Fibroblast of the aortic adventitia (primary cell): ENCODE measurements around the gene ZNF865. TPM values are rescaled to one million over a fixed set of nuclear protein-coding genes. Genes with fewer than 3 reads are reported as not detected.

Experiments
- DNase-seq: peaks from one replicate; pipeline ENCODE4 v3.0.0-alpha.2; 2010; ENCODE audit warnings: low read depth
- H3K4me3 ChIP-seq: 2 replicates; pipeline ENCODE4 v1.5.1; 2011; ENCODE audit warnings: low read depth, mild to moderate bottlenecking, control low read depth, low read length, moderate library complexity
- CTCF ChIP-seq: IDR thresholded peaks from 2 replicates; pipeline ENCODE4 v1.5.1; 2011; ENCODE audit warnings: mild to moderate bottlenecking, low read length, control low read depth, inconsistent platforms; ENCODE audit not compliant: insufficient read depth
- total RNA-seq: library from RNA; depleted of rRNA; stranded (reverse); fragments of >200 nt; gene quantifications from 2 replicates; pipeline ENCODE4 v1.2.3, GENCODE V29; 2012; ENCODE audit warnings: low replicate concordance

Gene ZNF865
- total RNA-seq, 1 donor, result 1.5 TPM

GRCh38 chr19:55613396-55613795, 7.9 kb downstream of the ZNF865 start:
- TF ChIP-seq CTCF, result no peak
- DNase-seq, result no peak
- no peak overlapping the region for H3K4me3 ChIP-seq

GRCh38 chr19:55613930-55614710, 8.7 kb downstream of the ZNF865 start:
- TF ChIP-seq CTCF, result no peak
- no peak overlapping the region for H3K4me3 ChIP-seq
- no peak for DNase-seq

- H3K4me3 ChIP-seq, result no peak overlapping the region
- DNase-seq, result no peak
- no peak for TF ChIP-seq CTCF
Measured at GRCh38 chr19:55614711-55615542, 9.5 kb downstream of the ZNF865 start.

GRCh38 chr19:55615543-55616394, 10.3 kb downstream of the ZNF865 start:
- H3K4me3 ChIP-seq, result no peak overlapping the region
- no peak for DNase-seq
- TF ChIP-seq CTCF, result no peak

GRCh38 chr19:55616395-55616875, 11.0 kb downstream of the ZNF865 start:
- DNase-seq, result no peak
- TF ChIP-seq CTCF, result no peak
- no peak overlapping the region for H3K4me3 ChIP-seq

GRCh38 chr19:55617426-55617825, 12.0 kb downstream of the ZNF865 start:
- no peak for TF ChIP-seq CTCF
- DNase-seq, result no peak
- H3K4me3 ChIP-seq, result no peak overlapping the region
